Fibroblast of lung (primary cell): ENCODE data around the gene ONECUT3. TPM values are rescaled to one million over a fixed set of nuclear protein-coding genes. Genes with fewer than 3 reads are reported as not detected.

Experiments used
- DNase-seq, 2 donors: peaks; one replicate each; pipeline versions ENCODE4 v3.0.0 to v3.0.0-alpha.2; 2010; ENCODE audit warnings: low read depth in 2 of 2
- H2AFZ ChIP-seq: 2 replicates; pipeline ENCODE4 v1.5.1; 2012; ENCODE audit warnings: low read length, control low read depth, inconsistent platforms
- H3K27ac ChIP-seq: 2 replicates; pipeline ENCODE4 v1.5.1; 2011; ENCODE audit warnings: low read length, control low read depth; ENCODE audit not compliant: insufficient read depth
- H3K27me3 ChIP-seq: 2 replicates; pipeline ENCODE4 v1.5.1; 2011; ENCODE audit warnings: mild to moderate bottlenecking, low read length; ENCODE audit not compliant: control insufficient read depth, insufficient read depth
- H3K36me3 ChIP-seq: 2 replicates; pipeline ENCODE4 v1.5.1; 2011; ENCODE audit warnings: low read length; ENCODE audit not compliant: control insufficient read depth, insufficient read depth
- H3K4me1 ChIP-seq: 2 replicates; pipeline ENCODE4 v1.5.1; 2011; ENCODE audit warnings: low read length; ENCODE audit not compliant: control insufficient read depth, insufficient read depth; ENCODE audit errors: extremely low read depth
- H3K4me2 ChIP-seq: 2 replicates; pipeline ENCODE4 v1.5.1; 2011; ENCODE audit warnings: low read length, control low read depth; ENCODE audit not compliant: insufficient read depth; ENCODE audit errors: extremely low read depth
- H3K4me3 ChIP-seq, 4 experiments: fragments of 200-600 bp in 1 of 4; sonication (generic) in 1 of 4; replicated peaks in 1 of 4; 2 replicates each; pipeline ENCODE4 v1.5.1; 2011 to 2016; ENCODE audit warnings: low read length in 4 of 4, low read depth in 3 of 4, mild to moderate bottlenecking in 3 of 4, control low read depth in 2 of 4, inconsistent platforms in 1 of 4, mixed read lengths in 1 of 4; ENCODE audit not compliant: insufficient read depth in 1 of 4; ENCODE audit errors: control extremely low read depth in 1 of 4
- H3K79me2 ChIP-seq: 2 replicates; pipeline ENCODE4 v1.5.1; 2012; ENCODE audit warnings: mild to moderate bottlenecking, low read length, inconsistent platforms; ENCODE audit not compliant: control insufficient read depth, insufficient read depth
- H3K9ac ChIP-seq: 2 replicates; pipeline ENCODE4 v1.5.1; 2011; ENCODE audit warnings: mild to moderate bottlenecking, low read length, control low read depth; ENCODE audit not compliant: insufficient read depth
- H3K9me3 ChIP-seq: 2 replicates; pipeline ENCODE4 v1.5.1; 2012; ENCODE audit warnings: low read depth, low read length; ENCODE audit not compliant: control insufficient read depth, insufficient read depth
- H4K20me1 ChIP-seq: 2 replicates; pipeline ENCODE4 v1.5.1; 2011; ENCODE audit warnings: low read length; ENCODE audit not compliant: control insufficient read depth, insufficient read depth; ENCODE audit errors: extremely low read depth
- CTCF ChIP-seq, 2 donors: IDR thresholded peaks in 1 of 2; conservative IDR thresholded peaks in 1 of 2; 1 replicate in 1 of 2; 2 replicates in 1 of 2; pipeline ENCODE4 v1.5.1; 2011 to 2012; ENCODE audit warnings: low read length in 2 of 2, control low read depth in 1 of 2, inconsistent platforms in 1 of 2, low read depth in 1 of 2, mild to moderate bottlenecking in 1 of 2
- EZH2 ChIP-seq: IDR thresholded peaks from 2 replicates; pipeline ENCODE4 v1.5.1; 2012; ENCODE audit warnings: low read length, control low read depth, mild to moderate bottlenecking; ENCODE audit errors: missing control alignments
- polyA plus RNA-seq, 2 donors: library from polyadenylated mRNA; depleted of rRNA in 1 of 2; stranded (reverse) in 1 of 2; unstranded in 1 of 2; fragments of >200 nt; gene quantifications; 2 replicates each; pipeline ENCODE4 v1.2.1, GENCODE V29; 2011 to 2012; ENCODE audit warnings: missing spikeins in 1 of 2
- total RNA-seq: library from RNA; depleted of rRNA; stranded (reverse); fragments of >200 nt; gene quantifications from 2 replicates; pipeline ENCODE4 v1.2.1, GENCODE V29; 2014

Gene ONECUT3
- total and polyA plus RNA-seq, 2 donors (not counting 1 experiment from before 2014, with no cell fraction given), result not detected

GRCh38 chr19:1828279-1829238 is 75.3 kb downstream of the ONECUT3 start:
- Histone ChIP-seq H3K9me3 (no peaks in the 10 kb centered on the region), H4K20me1 (no peaks in the 10 kb centered on the region), H3K4me3 (no peak overlapping the region), H3K27ac (no peak overlapping the region), H3K4me1 (peaks cover 10% of the 10 kb centered on the region), H3K27me3 (no peaks in the 10 kb centered on the region), H3K4me2 (no peak overlapping the region), H3K9ac (no peak overlapping the region), H2AFZ (no peak overlapping the region), H3K79me2 (peaks cover 16% of the 10 kb centered on the region), H3K36me3 (peaks cover 8% of the 10 kb centered on the region)
- TF ChIP-seq EZH2 (no peak), CTCF (conservative IDR thresholded peaks at IDR 0.05 in 1 of 2, IDR thresholded peaks at IDR 0.05 in 1 of 2; ENCODE audit: low read depth in 1 of 2, low read length in 2 of 2) (no peak)
- DNase-seq, result no peak

- TF ChIP-seq CTCF (conservative IDR thresholded peaks at IDR 0.05 in 1 of 2, IDR thresholded peaks at IDR 0.05 in 1 of 2; ENCODE audit: low read depth in 1 of 2, low read length in 2 of 2) (no peak), EZH2 (no peak)
- H3K36me3 ChIP-seq, result peaks cover 3% of the 10 kb centered on the region
- H3K27ac ChIP-seq, result no peak overlapping the region
- no peak overlapping the region for H3K4me3 ChIP-seq
- H4K20me1 ChIP-seq, result no peaks in the 10 kb centered on the region
- no peak overlapping the region for H3K9ac ChIP-seq
- H3K79me2 ChIP-seq, result peaks cover 27% of the 10 kb centered on the region
- H3K27me3 ChIP-seq, result no peaks in the 10 kb centered on the region
- H3K4me1 ChIP-seq, result peaks cover 20% of the 10 kb centered on the region
- no peak for DNase-seq
- no peak overlapping the region for H3K4me2 ChIP-seq
- H3K9me3 ChIP-seq, result no peaks in the 10 kb centered on the region
- no peak overlapping the region for H2AFZ ChIP-seq
Measured at GRCh38 chr19:1829958-1830357, 76.7 kb downstream of the ONECUT3 start.

GRCh38 chr19:1830568-1830967 is 77.3 kb downstream of the ONECUT3 start:
- DNase-seq, result no peak
- H2AFZ ChIP-seq, result no peak overlapping the region
- H3K4me2 ChIP-seq, result no peak overlapping the region
- H3K27me3 ChIP-seq, result no peaks in the 10 kb centered on the region
- H3K9me3 ChIP-seq, result no peaks in the 10 kb centered on the region
- H3K79me2 ChIP-seq, result peaks cover 32% of the 10 kb centered on the region
- no peaks in the 10 kb centered on the region for H4K20me1 ChIP-seq
- no peak overlapping the region for H3K4me3 ChIP-seq
- no peak overlapping the region for H3K9ac ChIP-seq
- TF ChIP-seq CTCF (conservative IDR thresholded peaks at IDR 0.05 in 1 of 2, IDR thresholded peaks at IDR 0.05 in 1 of 2; ENCODE audit: low read depth in 1 of 2, low read length in 2 of 2) (no peak), EZH2 (no peak)
- H3K27ac ChIP-seq, result no peak overlapping the region
- peaks cover 20% of the 10 kb centered on the region for H3K4me1 ChIP-seq
- H3K36me3 ChIP-seq, result peaks cover 3% of the 10 kb centered on the region
